IMR-90 (cell line): ENCODE measurements around the gene COL19A1. TPM values are rescaled to one million over a fixed set of nuclear protein-coding genes. Genes with fewer than 3 reads are reported as not detected.

Experiments
- ATAC-seq: fragments of 200-7000 bp; cut with Tn5 transposase; 2 replicates; pipeline ENCODE4 v1.9.1; 2020; ENCODE audit warnings: low read depth, mild to moderate bottlenecking, moderate library complexity
- BruUV-seq: library from RNA; stranded (reverse); fragments of 400-500 nt; replicated peaks from 2 replicates; lab custom pipeline; 2021; lab: Mats Ljungman, UMichigan
- CTCF ChIA-PET: fragments of 300-600 bp; formaldehyde crosslinking; extraction: SDS; loops from one replicate; lab custom pipeline; 2021; ENCODE audit warnings: antibody characterized with exemption; lab: Yijun Ruan, JAX
- POLR2A ChIA-PET: fragments of 300-600 bp; sonication (Branson Sonifier 250); formaldehyde crosslinking; loops from one replicate; lab custom pipeline; 2022; ENCODE audit warnings: antibody characterized with exemption; ENCODE audit not compliant: unreplicated experiment; lab: Charles Lee
- DNase-seq: peaks from one replicate; pipeline ENCODE4 v3.0.0; 2013
- H2AFZ ChIP-seq: replicated peaks from 2 replicates; pipeline ENCODE3; 2013; ENCODE audit warnings: low read length, mild to moderate bottlenecking; ENCODE audit not compliant: poor library complexity
- H2AK5ac ChIP-seq: 2 replicates; pipeline ENCODE4 v1.6.1; 2013; ENCODE audit warnings: low read depth, low read length, inconsistent platforms
- H2AK9ac ChIP-seq: replicated peaks from 2 replicates; pipeline ENCODE3; 2013; ENCODE audit warnings: mild to moderate bottlenecking, low read depth, low read length, moderate library complexity; ENCODE audit not compliant: poor library complexity
- H2BK120ac ChIP-seq: 2 replicates; pipeline ENCODE4 v1.6.1; 2013; ENCODE audit warnings: low read depth, low read length, inconsistent platforms
- H2BK15ac ChIP-seq: 3 replicates; pipeline ENCODE4 v1.6.1; 2013; ENCODE audit warnings: low read depth, low read length, inconsistent platforms
- H2BK20ac ChIP-seq: 2 replicates; pipeline ENCODE4 v1.6.1; 2013; ENCODE audit warnings: low read depth, mild to moderate bottlenecking, inconsistent platforms, low read length, moderate library complexity
- H2BK5ac ChIP-seq: 2 replicates; pipeline ENCODE4 v1.6.1; 2013; ENCODE audit warnings: mild to moderate bottlenecking, low read depth, low read length, inconsistent platforms; ENCODE audit not compliant: poor library complexity, severe bottlenecking
- H3K14ac ChIP-seq: replicated peaks from 2 replicates; pipeline ENCODE4 v1.6.1; 2013; ENCODE audit warnings: low read depth, low read length, inconsistent platforms
- H3K18ac ChIP-seq: 2 replicates; pipeline ENCODE4 v1.6.1; 2013; ENCODE audit warnings: low read depth, low read length, control low read depth
- H3K23ac ChIP-seq: 2 replicates; pipeline ENCODE4 v1.6.1; 2013; ENCODE audit warnings: low read depth, low read length, inconsistent platforms
- H3K27ac ChIP-seq: 2 replicates; pipeline ENCODE4 v1.5.1; 2013; ENCODE audit warnings: mild to moderate bottlenecking, control low read depth, low read length; ENCODE audit not compliant: insufficient read depth
- H3K27me3 ChIP-seq: 2 replicates; pipeline ENCODE4 v1.6.1; 2013; ENCODE audit warnings: low read length; ENCODE audit not compliant: control insufficient read depth, insufficient read depth
- H3K36me3 ChIP-seq: 2 replicates; pipeline ENCODE4 v1.6.1; 2013; ENCODE audit warnings: low read length, mixed read lengths; ENCODE audit not compliant: control insufficient read depth, insufficient read depth
- H3K4ac ChIP-seq: 2 replicates; pipeline ENCODE4 v1.6.1; 2013; ENCODE audit warnings: low read depth, low read length, inconsistent platforms
- H3K4me1 ChIP-seq: 2 replicates; pipeline ENCODE4 v1.6.1; 2013; ENCODE audit warnings: low read length, mixed read lengths; ENCODE audit not compliant: control insufficient read depth, insufficient read depth
- H3K4me2 ChIP-seq: 2 replicates; pipeline ENCODE4 v1.6.1; 2013; ENCODE audit warnings: low read depth, mild to moderate bottlenecking, control low read depth, low read length, moderate library complexity
- H3K4me3 ChIP-seq: 2 replicates; pipeline ENCODE4 v1.5.1; 2013; ENCODE audit warnings: low read depth, mild to moderate bottlenecking, control low read depth, low read length, moderate library complexity; ENCODE audit not compliant: insufficient read depth
- H3K56ac ChIP-seq: 2 replicates; pipeline ENCODE4 v1.6.1; 2013; ENCODE audit warnings: low read length, inconsistent platforms; ENCODE audit not compliant: insufficient read depth; ENCODE audit errors: extremely low read depth
- H3K79me1 ChIP-seq, 2 experiments: 2 replicates each; pipeline ENCODE4 v1.6.1; 2013; ENCODE audit warnings: low read length in 2 of 2, inconsistent platforms in 1 of 2, low read depth in 1 of 2
- H3K9ac ChIP-seq: 2 replicates; pipeline ENCODE4 v1.6.1; 2013; ENCODE audit warnings: low read depth, low read length, control low read depth
- H3K9me1 ChIP-seq: 2 replicates; pipeline ENCODE4 v1.6.1; 2013; ENCODE audit warnings: low read length, inconsistent platforms; ENCODE audit not compliant: insufficient read depth
- H3K9me3 ChIP-seq: 2 replicates; pipeline ENCODE4 v1.6.1; 2013; ENCODE audit warnings: low read length; ENCODE audit not compliant: control insufficient read depth, insufficient read depth
- H4K20me1 ChIP-seq: 2 replicates; pipeline ENCODE4 v1.6.1; 2013; ENCODE audit warnings: low read length, inconsistent platforms; ENCODE audit not compliant: insufficient read depth
- H4K5ac ChIP-seq: 2 replicates; pipeline ENCODE4 v1.6.1; 2013; ENCODE audit warnings: mild to moderate bottlenecking, low read depth, low read length, control low read depth
- H4K8ac ChIP-seq, 2 experiments: 2 replicates each; pipeline ENCODE4 v1.6.1; 2013; ENCODE audit warnings: low read depth in 2 of 2, low read length in 2 of 2, control low read depth in 1 of 2, inconsistent platforms in 1 of 2
- H4K91ac ChIP-seq: 2 replicates; pipeline ENCODE4 v1.6.1; 2013; ENCODE audit warnings: low read depth, low read length, inconsistent platforms; ENCODE audit not compliant: insufficient read depth
- BHLHE40 ChIP-seq: fragments of 150-350 bp; IDR thresholded peaks from 2 replicates; pipeline ENCODE4 v1.6.1; 2016; ENCODE audit warnings: mild to moderate bottlenecking, low read depth, low read length
- CEBPB ChIP-seq: IDR thresholded peaks from 2 replicates; pipeline ENCODE4 v1.6.1; 2012; ENCODE audit warnings: low read depth, low read length, improper control_type of control experiment
- CHD1 ChIP-seq: IDR thresholded peaks from 2 replicates; pipeline ENCODE4 v1.6.1; 2012; ENCODE audit warnings: low read depth, low read length, improper control_type of control experiment
- FOS ChIP-seq: fragments of 150-350 bp; IDR thresholded peaks from 2 replicates; pipeline ENCODE4 v1.6.1; 2016; ENCODE audit warnings: low read depth, low read length
- MAFK ChIP-seq: IDR thresholded peaks from 2 replicates; pipeline ENCODE4 v1.6.1; 2012; ENCODE audit warnings: low read depth, low read length, improper control_type of control experiment
- MAZ ChIP-seq: IDR thresholded peaks from 2 replicates; pipeline ENCODE4 v1.6.1; 2012; ENCODE audit warnings: low read depth, mild to moderate bottlenecking, low read length, improper control_type of control experiment, moderate library complexity, borderline replicate concordance
- MXI1 ChIP-seq: IDR thresholded peaks from 2 replicates; pipeline ENCODE4 v1.6.1; 2012; ENCODE audit warnings: low read depth, mild to moderate bottlenecking, low read length, moderate library complexity, borderline replicate concordance
- NFE2L2 ChIP-seq: fragments of 150-350 bp; IDR thresholded peaks from 2 replicates; pipeline ENCODE4 v1.6.1; 2016; ENCODE audit warnings: low read depth, mild to moderate bottlenecking, low read length
- POLR2A ChIP-seq: IDR thresholded peaks from 2 replicates; pipeline ENCODE4 v1.6.1; 2012; ENCODE audit warnings: mild to moderate bottlenecking, low read depth, low read length
- RAD21 ChIP-seq: IDR thresholded peaks from 2 replicates; pipeline ENCODE4 v1.6.1; 2012; ENCODE audit warnings: low read length, improper control_type of control experiment
- RCOR1 ChIP-seq: IDR thresholded peaks from 2 replicates; pipeline ENCODE4 v1.6.1; 2012; ENCODE audit warnings: mild to moderate bottlenecking, low read length, improper control_type of control experiment; ENCODE audit not compliant: insufficient replicate concordance
- RFX5 ChIP-seq: IDR thresholded peaks from 2 replicates; pipeline ENCODE4 v1.8.0; 2012; ENCODE audit warnings: low read depth, mild to moderate bottlenecking, low read length, moderate library complexity
- SMC3 ChIP-seq: fragments of 150-350 bp; IDR thresholded peaks from 2 replicates; pipeline ENCODE4 v1.6.1; 2016; ENCODE audit warnings: low read depth, mild to moderate bottlenecking, antibody characterized with exemption, low read length, moderate library complexity
- WGBS, 2 experiments: methylation state at CpG; one replicate each; pipeline versions ENCODE4 v1.1.5 to v1.1.7; 2013; ENCODE audit warnings: missing lambda C conversion rate in 2 of 2; ENCODE audit not compliant: insufficient read length in 1 of 2; ENCODE audit errors: extremely low coverage in 2 of 2; 5-methylcytosine and 5-hydroxymethylcytosine counted together
- dilution Hi-C: fragments of 300-500 bp; cut with HindIII; formaldehyde crosslinking; loops from one replicate; pipeline ENCODE4 v1.14.3; 2018; ENCODE audit warnings: low sequenced_read_pairs; ENCODE audit not compliant: unreplicated experiment
- in situ Hi-C: fragments of 300-500 bp; cut with MboI; formaldehyde crosslinking; loops from 3 replicates; pipeline ENCODE4 v1.14.3; 2019; ENCODE audit warnings: low sequenced_read_pairs, inconsistent platforms, mixed read lengths
- intact Hi-C: fragments of 100-400 bp; cut with micrococcal nuclease; formaldehyde crosslinking; loops from 2 replicates; pipeline ENCODE4 v1.10.0; 2022
- polyA plus RNA-seq, 3 experiments: library from polyadenylated mRNA; depleted of rRNA; stranded (reverse); fragments of >200 nt; gene quantifications; 2 replicates each; pipeline ENCODE4 v1.2.3, GENCODE V29; 2012; ENCODE audit warnings: low replicate concordance in 1 of 3
- total RNA-seq: library from RNA; depleted of rRNA; stranded (reverse); fragments of >200 nt; gene quantifications from 2 replicates; pipeline ENCODE4 v1.2.3, GENCODE V29; 2012
- TF ChIP-seq, protein P1 (sequence below): fragments of 150-350 bp; IDR thresholded peaks from 2 replicates; pipeline ENCODE4 v1.6.1; 2017; ENCODE audit warnings: mild to moderate bottlenecking, antibody characterized with exemption, low read length, low read depth
- TF ChIP-seq, protein P2 (sequence below): conservative IDR thresholded peaks from 2 replicates; pipeline ENCODE4 v1.5.1; 2012; ENCODE audit warnings: mild to moderate bottlenecking, low read depth, low read length, improper control_type of control experiment
- TF ChIP-seq, protein P3 (sequence below): fragments of 150-350 bp; IDR thresholded peaks from 2 replicates; pipeline ENCODE4 v1.6.1; 2016; ENCODE audit warnings: low read depth, mild to moderate bottlenecking, low read length, moderate library complexity, borderline replicate concordance

The COL19A1 gene
- total and polyA plus RNA-seq, 2 of the 4 experiments (the other 2 are of a cell fraction): under 0.01 TPM; not detected in 1

DNA sequence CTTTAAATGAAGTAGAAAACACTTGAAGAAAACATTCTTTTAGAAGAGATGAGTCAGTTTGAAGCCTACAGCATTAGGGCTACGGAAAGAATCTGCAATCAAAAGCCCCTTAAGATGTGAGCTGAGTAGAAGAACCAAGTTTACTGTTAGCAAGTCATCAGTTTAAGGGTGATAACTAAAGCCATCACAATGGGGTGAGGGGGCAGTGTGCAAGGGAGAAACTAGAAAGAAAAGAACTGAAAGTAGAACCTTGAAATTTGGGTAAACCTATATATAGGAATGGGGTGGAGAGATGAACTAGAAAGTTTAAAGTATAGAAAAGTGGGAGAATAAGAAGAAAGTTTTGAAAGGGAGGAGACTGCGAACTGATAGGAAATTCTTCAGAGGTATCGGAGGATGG is 212.9 kb downstream of the COL19A1 start:
- CTCF ChIA-PET: no interaction called here
- no peaks in the 10 kb centered on the region for H3K27me3 ChIP-seq
- H3K27ac ChIP-seq: no peak overlapping the region

More for the DNA sequence above, 212.9 kb downstream of the COL19A1 start:
- Histone ChIP-seq H4K91ac (no peak overlapping the region), H3K4me3 (no peak overlapping the region), H3K9me1 (no peaks in the 10 kb centered on the region), H2AFZ (no peak overlapping the region), H3K14ac (no peak overlapping the region), H3K4me2 (no peak overlapping the region), H4K20me1 (no peaks in the 10 kb centered on the region), H2BK5ac (no peak overlapping the region), H3K4me1 (no peaks in the 10 kb centered on the region), H3K56ac (no peak overlapping the region), H3K36me3 (no peaks in the 10 kb centered on the region), H2BK20ac (no peak overlapping the region), H4K8ac (no peak overlapping the region), H2AK9ac (no peak overlapping the region), H2BK120ac (no peak overlapping the region), H2AK5ac (no peak overlapping the region), H3K9me3 (no peaks in the 10 kb centered on the region), H3K4ac (no peak overlapping the region), H3K23ac (no peak overlapping the region), H2BK15ac (no peak overlapping the region), H4K5ac (no peak overlapping the region), H3K79me1 (no peaks in the 10 kb centered on the region), H3K18ac (no peak overlapping the region), H3K9ac (no peak overlapping the region)
- DNase-seq (no peak), ATAC-seq (no peak)
- BruUV-seq: no TSS peak
- dilution Hi-C loops (no loop called here), intact Hi-C loops (no loop called here), in situ Hi-C loops (no loop called here)
- WGBS, 2 experiments: 58 to 100% methylated on average over 1 to 3 of the region's 3 CpGs
- POLR2A ChIA-PET: no interaction called here
- TF ChIP-seq MXI1 (no peak), MAFK (no peak), SMC3 (no peak), NFE2L2 (no peak), RAD21 (no peak), RCOR1 (no peak), FOS (no peak), RFX5 (no peak), BHLHE40 (no peak), POLR2A (no peak), CEBPB (no peak), MAZ (no peak), CHD1 (no peak)
- TF ChIP-seq, protein P1, sequence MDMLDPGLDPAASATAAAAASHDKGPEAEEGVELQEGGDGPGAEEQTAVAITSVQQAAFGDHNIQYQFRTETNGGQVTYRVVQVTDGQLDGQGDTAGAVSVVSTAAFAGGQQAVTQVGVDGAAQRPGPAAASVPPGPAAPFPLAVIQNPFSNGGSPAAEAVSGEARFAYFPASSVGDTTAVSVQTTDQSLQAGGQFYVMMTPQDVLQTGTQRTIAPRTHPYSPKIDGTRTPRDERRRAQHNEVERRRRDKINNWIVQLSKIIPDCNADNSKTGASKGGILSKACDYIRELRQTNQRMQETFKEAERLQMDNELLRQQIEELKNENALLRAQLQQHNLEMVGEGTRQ: no peak
- TF ChIP-seq, protein P2, sequence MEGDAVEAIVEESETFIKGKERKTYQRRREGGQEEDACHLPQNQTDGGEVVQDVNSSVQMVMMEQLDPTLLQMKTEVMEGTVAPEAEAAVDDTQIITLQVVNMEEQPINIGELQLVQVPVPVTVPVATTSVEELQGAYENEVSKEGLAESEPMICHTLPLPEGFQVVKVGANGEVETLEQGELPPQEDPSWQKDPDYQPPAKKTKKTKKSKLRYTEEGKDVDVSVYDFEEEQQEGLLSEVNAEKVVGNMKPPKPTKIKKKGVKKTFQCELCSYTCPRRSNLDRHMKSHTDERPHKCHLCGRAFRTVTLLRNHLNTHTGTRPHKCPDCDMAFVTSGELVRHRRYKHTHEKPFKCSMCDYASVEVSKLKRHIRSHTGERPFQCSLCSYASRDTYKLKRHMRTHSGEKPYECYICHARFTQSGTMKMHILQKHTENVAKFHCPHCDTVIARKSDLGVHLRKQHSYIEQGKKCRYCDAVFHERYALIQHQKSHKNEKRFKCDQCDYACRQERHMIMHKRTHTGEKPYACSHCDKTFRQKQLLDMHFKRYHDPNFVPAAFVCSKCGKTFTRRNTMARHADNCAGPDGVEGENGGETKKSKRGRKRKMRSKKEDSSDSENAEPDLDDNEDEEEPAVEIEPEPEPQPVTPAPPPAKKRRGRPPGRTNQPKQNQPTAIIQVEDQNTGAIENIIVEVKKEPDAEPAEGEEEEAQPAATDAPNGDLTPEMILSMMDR: no peak
- TF ChIP-seq, protein P3, sequence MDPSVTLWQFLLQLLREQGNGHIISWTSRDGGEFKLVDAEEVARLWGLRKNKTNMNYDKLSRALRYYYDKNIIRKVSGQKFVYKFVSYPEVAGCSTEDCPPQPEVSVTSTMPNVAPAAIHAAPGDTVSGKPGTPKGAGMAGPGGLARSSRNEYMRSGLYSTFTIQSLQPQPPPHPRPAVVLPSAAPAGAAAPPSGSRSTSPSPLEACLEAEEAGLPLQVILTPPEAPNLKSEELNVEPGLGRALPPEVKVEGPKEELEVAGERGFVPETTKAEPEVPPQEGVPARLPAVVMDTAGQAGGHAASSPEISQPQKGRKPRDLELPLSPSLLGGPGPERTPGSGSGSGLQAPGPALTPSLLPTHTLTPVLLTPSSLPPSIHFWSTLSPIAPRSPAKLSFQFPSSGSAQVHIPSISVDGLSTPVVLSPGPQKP: no peak
